ENCODE measurements around the gene CCDC197. TPM values are rescaled to one million over a fixed set of nuclear protein-coding genes. Genes with fewer than 3 reads are reported as not detected.

Gene CCDC197
- total RNA-seq: not detected in 2 replicates

DNA sequence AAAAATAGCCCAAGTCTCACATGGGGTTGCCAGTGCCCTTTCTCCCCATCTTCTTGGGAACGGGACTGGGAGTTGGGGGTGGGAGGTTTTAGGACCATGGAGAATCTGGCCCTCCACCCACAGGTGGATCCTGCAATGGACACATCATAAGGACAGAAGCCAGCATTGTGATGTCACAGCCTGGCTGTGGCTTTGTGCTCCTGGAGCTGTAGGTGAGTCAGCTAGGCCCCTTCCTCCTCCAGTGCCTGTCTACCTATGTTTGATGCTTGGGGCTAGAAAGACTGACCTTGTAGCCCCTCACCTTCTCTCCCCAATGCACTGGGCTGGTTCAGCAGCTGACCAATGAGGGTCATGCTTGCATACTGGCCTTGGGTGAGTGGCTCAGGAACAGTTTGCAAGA lies at the start of gene CCDC197:
Gene CCDC197 (plus strand): TSS at position 220 of the 400 bp plus-strand sequence. CDS start 831 bp downstream, outside the sequence.
- H3K9me3 ChIP-seq (ENCODE audit: low read depth, low read length): no peaks in the 10 kb centered on the region
- H2AFZ ChIP-seq (ENCODE audit: low read length): no peak within 1 kb of the TSS
- H3K27ac ChIP-seq (ENCODE audit: low read depth, low read length): no peak within 1 kb of the TSS
- no peak within 1 kb of the TSS for H3K4me2 ChIP-seq (ENCODE audit: insufficient read depth, low read length)
- H3K4me3 ChIP-seq (ENCODE audit: insufficient read depth, low read length): no peak within 1 kb of the TSS
- DNase-seq (ENCODE audit: insufficient read length, low spot score, missing footprints): peak; percentile 57
- H3K4me1 ChIP-seq (ENCODE audit: insufficient read depth, low read length): peaks cover 14% of the 10 kb centered on the region
- no peaks in the 10 kb centered on the region for H3K36me3 ChIP-seq (ENCODE audit: insufficient read depth, low read length)
- no peaks in the 10 kb centered on the region for H4K20me1 ChIP-seq (ENCODE audit: insufficient read depth, low read length)
- TF ChIP-seq, protein P1, sequence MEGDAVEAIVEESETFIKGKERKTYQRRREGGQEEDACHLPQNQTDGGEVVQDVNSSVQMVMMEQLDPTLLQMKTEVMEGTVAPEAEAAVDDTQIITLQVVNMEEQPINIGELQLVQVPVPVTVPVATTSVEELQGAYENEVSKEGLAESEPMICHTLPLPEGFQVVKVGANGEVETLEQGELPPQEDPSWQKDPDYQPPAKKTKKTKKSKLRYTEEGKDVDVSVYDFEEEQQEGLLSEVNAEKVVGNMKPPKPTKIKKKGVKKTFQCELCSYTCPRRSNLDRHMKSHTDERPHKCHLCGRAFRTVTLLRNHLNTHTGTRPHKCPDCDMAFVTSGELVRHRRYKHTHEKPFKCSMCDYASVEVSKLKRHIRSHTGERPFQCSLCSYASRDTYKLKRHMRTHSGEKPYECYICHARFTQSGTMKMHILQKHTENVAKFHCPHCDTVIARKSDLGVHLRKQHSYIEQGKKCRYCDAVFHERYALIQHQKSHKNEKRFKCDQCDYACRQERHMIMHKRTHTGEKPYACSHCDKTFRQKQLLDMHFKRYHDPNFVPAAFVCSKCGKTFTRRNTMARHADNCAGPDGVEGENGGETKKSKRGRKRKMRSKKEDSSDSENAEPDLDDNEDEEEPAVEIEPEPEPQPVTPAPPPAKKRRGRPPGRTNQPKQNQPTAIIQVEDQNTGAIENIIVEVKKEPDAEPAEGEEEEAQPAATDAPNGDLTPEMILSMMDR (IDR thresholded peaks at IDR 0.05; ENCODE audit: extremely low read depth, low read depth, low read length): no peak
- H3K27me3 ChIP-seq (ENCODE audit: insufficient read depth, low read length): no peaks in the 10 kb centered on the region
- no peaks in the 10 kb centered on the region for H3K79me2 ChIP-seq (ENCODE audit: insufficient read depth, low read length)

DNA sequence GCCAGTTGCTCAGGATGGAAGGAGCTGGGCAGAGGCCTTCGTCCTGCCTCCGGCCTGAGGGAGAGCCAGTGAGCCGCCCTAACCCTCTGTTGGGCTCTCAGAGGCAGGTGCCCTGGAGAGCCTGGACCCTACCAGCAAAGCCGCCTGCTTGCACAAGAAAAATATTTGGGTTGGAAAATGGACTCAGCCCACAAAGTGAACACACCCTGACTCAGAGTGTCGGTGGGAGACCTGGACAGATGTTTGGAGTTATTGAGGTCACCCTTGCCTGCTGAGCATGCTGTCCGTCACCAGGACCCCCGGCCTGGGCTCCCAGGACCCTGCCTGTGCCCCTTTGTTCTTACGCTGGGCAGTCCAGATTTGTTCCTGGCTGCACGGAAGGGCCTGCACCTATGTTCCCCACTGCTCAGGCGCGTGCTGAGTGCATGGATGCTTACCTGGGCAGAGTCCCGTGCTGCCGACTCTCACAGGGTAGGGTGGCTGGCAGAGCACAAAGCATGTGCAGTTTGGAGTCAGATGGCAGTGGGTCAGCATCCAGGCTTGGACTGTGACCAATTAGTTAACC lies 47.5 kb upstream of the CCDC197 start:
- Histone ChIP-seq H3K4me2 (ENCODE audit: insufficient read depth, low read length) (no peak overlapping the region), H3K4me3 (ENCODE audit: insufficient read depth, low read length) (no peak overlapping the region), H3K36me3 (ENCODE audit: insufficient read depth, low read length) (no peaks in the 10 kb centered on the region), H3K79me2 (ENCODE audit: insufficient read depth, low read length) (no peaks in the 10 kb centered on the region), H4K20me1 (ENCODE audit: insufficient read depth, low read length) (no peaks in the 10 kb centered on the region), H3K27me3 (ENCODE audit: insufficient read depth, low read length) (peaks cover 4% of the 10 kb centered on the region), H3K27ac (ENCODE audit: low read depth, low read length) (no peak overlapping the region), H3K4me1 (ENCODE audit: insufficient read depth, low read length) (no peaks in the 10 kb centered on the region), H3K9me3 (ENCODE audit: low read depth, low read length) (no peaks in the 10 kb centered on the region), H2AFZ (ENCODE audit: low read length) (no peak overlapping the region)
- TF ChIP-seq, protein P1 (IDR thresholded peaks at IDR 0.05; ENCODE audit: extremely low read depth, low read depth, low read length): no peak
- peak; percentile 61 for DNase-seq (ENCODE audit: insufficient read length, low spot score, missing footprints)

DNA sequence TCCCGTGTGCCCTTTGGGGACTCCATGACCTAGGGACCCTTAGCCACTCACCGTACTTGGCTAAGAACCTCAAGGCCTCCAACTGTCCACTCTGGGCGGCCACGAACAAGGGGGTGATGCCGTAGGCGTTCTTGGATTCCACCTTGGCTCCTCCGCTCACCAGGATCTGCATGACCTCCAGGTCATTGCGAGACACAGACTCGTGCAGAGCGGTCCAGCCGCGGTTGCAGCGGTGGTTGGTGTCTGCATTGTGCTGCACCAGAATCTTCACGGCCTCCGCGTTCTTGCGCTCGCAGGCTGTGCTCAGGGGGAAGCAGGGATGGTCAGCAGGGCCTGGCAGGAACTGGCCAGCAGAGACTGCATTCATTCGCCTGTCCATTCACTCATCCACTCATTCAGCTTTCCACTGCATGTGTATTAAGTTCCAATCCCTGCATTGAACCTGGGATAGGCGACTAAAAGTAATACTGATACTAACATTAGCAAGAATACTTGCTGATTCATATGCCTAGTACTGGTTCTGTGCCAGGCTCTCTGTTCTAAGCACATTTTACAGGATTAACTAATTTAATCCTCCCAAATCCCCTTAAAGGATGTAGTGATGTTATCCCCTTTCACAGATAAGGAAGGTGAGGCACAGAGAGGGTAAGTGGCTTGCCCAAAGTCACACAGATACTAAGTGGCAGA lies 46.0 kb upstream of the CCDC197 start:
- TF ChIP-seq, protein P1 (IDR thresholded peaks at IDR 0.05; ENCODE audit: extremely low read depth, low read depth, low read length): no peak
- H2AFZ ChIP-seq (ENCODE audit: low read length): no peak overlapping the region
- H3K36me3 ChIP-seq (ENCODE audit: insufficient read depth, low read length): no peaks in the 10 kb centered on the region
- no peak overlapping the region for H3K4me2 ChIP-seq (ENCODE audit: insufficient read depth, low read length)
- no peaks in the 10 kb centered on the region for H4K20me1 ChIP-seq (ENCODE audit: insufficient read depth, low read length)
- peaks cover 4% of the 10 kb centered on the region for H3K27me3 ChIP-seq (ENCODE audit: insufficient read depth, low read length)
- no peaks in the 10 kb centered on the region for H3K9me3 ChIP-seq (ENCODE audit: low read depth, low read length)
- H3K4me1 ChIP-seq (ENCODE audit: insufficient read depth, low read length): no peaks in the 10 kb centered on the region
- DNase-seq (ENCODE audit: insufficient read length, low spot score, missing footprints): no peak
- H3K27ac ChIP-seq (ENCODE audit: low read depth, low read length): no peak overlapping the region
- no peaks in the 10 kb centered on the region for H3K79me2 ChIP-seq (ENCODE audit: insufficient read depth, low read length)
- no peak overlapping the region for H3K4me3 ChIP-seq (ENCODE audit: insufficient read depth, low read length)
